ENCODE results near the gene RNH1. TPM values are rescaled to one million over a fixed set of nuclear protein-coding genes. Genes with fewer than 3 reads are reported as not detected.

RNH1 gene
- total RNA-seq, 1 donor from 2014 or later = 257 TPM

- DNase-seq = no peak
Measured at GRCh38 chr11:473962-474785, 32.9 kb downstream of the RNH1 start.

- no peak for DNase-seq
Measured at GRCh38 chr11:473415-473814, 33.6 kb downstream of the RNH1 start.

- no peak for DNase-seq
Measured at GRCh38 chr11:472816-473215, 34.2 kb downstream of the RNH1 start.

- DNase-seq = no peak
Measured at GRCh38 chr11:472272-472671, 34.8 kb downstream of the RNH1 start.

- DNase-seq = no peak
Measured at GRCh38 chr11:471468-472145, 35.4 kb downstream of the RNH1 start.

- peak; percentile 89 for DNase-seq
Measured at GRCh38 chr11:469684-470560, 37.1 kb downstream of the RNH1 start.

GRCh38 chr11:469026-469683 lies 37.9 kb downstream of the RNH1 start:
- peak; percentile 15 for DNase-seq

GRCh38 chr11:468493-468892 lies 38.5 kb downstream of the RNH1 start:
- no peak for DNase-seq

GRCh38 chr11:468036-468435 lies 39.0 kb downstream of the RNH1 start:
- DNase-seq = no peak

- DNase-seq = peak; percentile 49
Measured at GRCh38 chr11:465896-466530, 41.0 kb downstream of the RNH1 start.

GRCh38 chr11:464316-464715 lies 42.7 kb downstream of the RNH1 start:
- DNase-seq = no peak

GRCh38 chr11:462107-462890 lies 44.7 kb downstream of the RNH1 start:
- DNase-seq = no peak

GRCh38 chr11:461626-462025 lies 45.4 kb downstream of the RNH1 start:
- DNase-seq = no peak

- no peak for DNase-seq
Measured at GRCh38 chr11:460331-461199, 46.5 kb downstream of the RNH1 start.

- DNase-seq = no peak
Measured at GRCh38 chr11:459511-460220, 47.4 kb downstream of the RNH1 start.

GRCh38 chr11:457111-457760 lies 49.8 kb downstream of the RNH1 start:
- no peak for DNase-seq

- no peak for DNase-seq
Measured at GRCh38 chr11:456533-456932, 50.5 kb downstream of the RNH1 start.

GRCh38 chr11:455566-456147 lies 51.4 kb downstream of the RNH1 start:
- no peak for DNase-seq

Data from dermis blood vessel endothelial cell (primary cell).